ENCODE measurements around the gene ORM2.

DNA sequence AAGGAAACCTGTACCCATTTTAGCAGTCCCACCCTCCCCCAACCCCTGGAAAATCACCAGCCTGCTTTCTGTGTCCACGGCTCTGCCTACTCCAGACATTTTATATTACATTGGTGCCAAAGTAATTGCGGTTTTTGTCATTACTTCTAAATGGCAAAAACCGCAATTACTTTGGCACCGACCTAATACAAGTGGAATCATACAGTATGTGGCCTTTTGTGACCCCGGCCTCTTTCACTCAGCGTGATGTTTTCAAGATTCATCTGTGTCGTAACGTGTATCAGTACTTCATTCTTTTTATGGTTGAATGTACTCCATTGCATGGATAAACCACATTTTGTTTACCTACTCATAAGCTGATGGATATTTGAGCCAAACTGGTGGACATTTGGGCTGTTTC is 16.5 kb upstream of the ORM2 start:
- TF ChIP-seq CTCF (IDR thresholded peaks at IDR 0.05; ENCODE audit: insufficient read depth, low read depth, low read length) (no peak), EZH2 (IDR thresholded peaks at IDR 0.05; ENCODE audit: insufficient read depth, low read length) (no peak)

Measured in astrocyte (in vitro differentiated cells and primary cell).